OCI-LY7 (cell line): ENCODE measurements around the gene TTC19. TPM values are rescaled to one million over a fixed set of nuclear protein-coding genes. Genes with fewer than 3 reads are reported as not detected.

Source experiments
- BruUV-seq: library from RNA; stranded (reverse); fragments of 400-500 nt; replicated peaks from 2 replicates; lab custom pipeline; 2021; lab: Mats Ljungman, UMichigan
- CTCF ChIA-PET: fragments of 300-600 bp; sonication (Branson Sonifier 250); formaldehyde crosslinking; loops from one replicate; lab custom pipeline; 2022; ENCODE audit warnings: antibody characterized with exemption; ENCODE audit not compliant: unreplicated experiment; lab: Charles Lee
- POLR2A ChIA-PET: fragments of 300-600 bp; sonication (Branson Sonifier 250); formaldehyde crosslinking; loops from one replicate; lab custom pipeline; 2022; ENCODE audit warnings: antibody characterized with exemption; lab: Charles Lee
- DNase-seq: peaks from one replicate; pipeline ENCODE4 v3.0.0-alpha.2; 2015; ENCODE audit warnings: low spot score
- H2AFZ ChIP-seq: fragments of 200-600 bp; sonication (generic), shearing (Covaris generic); 2 replicates; pipeline ENCODE4 v1.6.1; 2014; ENCODE audit warnings: mild to moderate bottlenecking, antibody characterized with exemption, low read length, moderate library complexity
- H3K27ac ChIP-seq: fragments of 200-600 bp; sonication (generic); 2 replicates; pipeline ENCODE4 v1.5.1; 2014; ENCODE audit warnings: mixed run types, low read depth, mild to moderate bottlenecking, moderate library complexity, low read length, inconsistent platforms; ENCODE audit not compliant: poor library complexity, severe bottlenecking
- H3K36me3 ChIP-seq: fragments of 200-600 bp; sonication (generic); 2 replicates; pipeline ENCODE4 v1.6.1; 2014; ENCODE audit warnings: mild to moderate bottlenecking, antibody characterized with exemption, low read length, moderate library complexity, mixed read lengths; ENCODE audit not compliant: insufficient read depth
- H3K4me1 ChIP-seq: fragments of 200-600 bp; sonication (generic); 2 replicates; pipeline ENCODE4 v1.5.1; 2014; ENCODE audit warnings: mild to moderate bottlenecking, low read length; ENCODE audit not compliant: insufficient read depth, poor library complexity, severe bottlenecking
- H3K4me2 ChIP-seq: fragments of 200-600 bp; sonication (generic); 2 replicates; pipeline ENCODE4 v1.6.1; 2014; ENCODE audit warnings: mild to moderate bottlenecking, low read length
- H3K4me3 ChIP-seq: fragments of 200-600 bp; sonication (generic); 2 replicates; pipeline ENCODE4 v1.5.1; 2014; ENCODE audit warnings: mild to moderate bottlenecking, low read depth, low read length; ENCODE audit not compliant: poor library complexity, severe bottlenecking
- H3K79me2 ChIP-seq: fragments of 200-600 bp; sonication (generic); 2 replicates; pipeline ENCODE4 v1.6.1; 2016; ENCODE audit warnings: low read depth, mild to moderate bottlenecking, low read length, moderate library complexity, mixed read lengths; ENCODE audit not compliant: insufficient read depth
- H3K9me2 ChIP-seq: fragments of 200-600 bp; sonication (generic); 2 replicates; pipeline ENCODE4 v1.6.1; 2016; ENCODE audit warnings: mild to moderate bottlenecking, low read length, mixed read lengths; ENCODE audit not compliant: insufficient read depth
- H3K9me3 ChIP-seq: fragments of 200-600 bp; sonication (generic); 2 replicates; pipeline ENCODE4 v1.6.1; 2014; ENCODE audit warnings: mild to moderate bottlenecking, mixed run types, low read length, mixed read lengths
- H4K20me1 ChIP-seq: fragments of 200-600 bp; sonication (generic); 2 replicates; pipeline ENCODE4 v1.6.1; 2014; ENCODE audit warnings: mild to moderate bottlenecking, antibody characterized with exemption, low read length, moderate library complexity, mixed read lengths; ENCODE audit not compliant: insufficient read depth
- EZH2phosphoT487 ChIP-seq: fragments of 200-600 bp; sonication (generic); IDR thresholded peaks from 2 replicates; pipeline ENCODE4 v1.6.1; 2018; ENCODE audit warnings: low read depth, borderline replicate concordance, mild to moderate bottlenecking, mixed run types, antibody characterized with exemption, low read length, moderate library complexity, mixed read lengths
- intact Hi-C: fragments of 100-400 bp; cut with micrococcal nuclease; formaldehyde crosslinking; loops from one replicate; pipeline ENCODE4 v1.10.0; 2022; ENCODE audit not compliant: unreplicated experiment
- total RNA-seq, 2 experiments: library from RNA; depleted of rRNA in 1 of 2; stranded (reverse); fragments of >200 nt in 1 of 2; shearing (Covaris generic) in 1 of 2; gene quantifications; 2 replicates each; pipeline ENCODE4 v1.2.3, GENCODE V29; 2014 to 2022
- TF ChIP-seq, protein P1 (sequence below): fragments of 200-600 bp; sonication (generic); conservative IDR thresholded peaks from 2 replicates; pipeline ENCODE4 v1.5.1; 2014; ENCODE audit warnings: mild to moderate bottlenecking, antibody characterized with exemption, low read length, moderate library complexity, mixed read lengths

The TTC19 gene
- total RNA-seq, 2 experiments from 2014 or later: 42.0 to 43.7 TPM

DNA sequence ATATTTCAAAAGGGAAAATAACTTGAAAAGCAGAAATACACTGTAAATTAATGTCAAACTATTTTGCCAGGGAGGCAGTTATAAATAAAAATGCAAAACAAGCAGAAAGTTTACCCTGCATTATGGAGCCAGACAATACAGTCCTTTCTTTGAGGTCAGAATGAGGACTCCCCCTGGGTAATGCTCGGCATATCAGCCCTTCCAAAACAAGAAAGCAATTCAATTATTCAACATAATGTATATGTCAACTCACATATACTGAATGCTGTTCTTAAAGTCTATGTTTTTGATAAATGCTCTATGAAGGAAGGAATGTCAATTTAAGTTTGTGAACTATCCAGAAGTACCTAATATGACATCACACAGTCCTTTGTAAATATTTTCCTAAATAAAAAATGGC is 72.4 kb downstream of the TTC19 start:
- Histone ChIP-seq H3K9me3 (no peaks in the 10 kb centered on the region), H3K4me1 (no peaks in the 10 kb centered on the region), H3K9me2 (no peaks in the 10 kb centered on the region), H3K4me2 (no peak overlapping the region), H3K4me3 (no peak overlapping the region), H2AFZ (no peak overlapping the region), H3K27ac (no peak overlapping the region), H3K79me2 (no peaks in the 10 kb centered on the region), H4K20me1 (no peaks in the 10 kb centered on the region), H3K36me3 (peaks cover 88% of the 10 kb centered on the region)
- DNase-seq: no peak
- BruUV-seq: no TSS peak
- TF ChIP-seq, protein P1, sequence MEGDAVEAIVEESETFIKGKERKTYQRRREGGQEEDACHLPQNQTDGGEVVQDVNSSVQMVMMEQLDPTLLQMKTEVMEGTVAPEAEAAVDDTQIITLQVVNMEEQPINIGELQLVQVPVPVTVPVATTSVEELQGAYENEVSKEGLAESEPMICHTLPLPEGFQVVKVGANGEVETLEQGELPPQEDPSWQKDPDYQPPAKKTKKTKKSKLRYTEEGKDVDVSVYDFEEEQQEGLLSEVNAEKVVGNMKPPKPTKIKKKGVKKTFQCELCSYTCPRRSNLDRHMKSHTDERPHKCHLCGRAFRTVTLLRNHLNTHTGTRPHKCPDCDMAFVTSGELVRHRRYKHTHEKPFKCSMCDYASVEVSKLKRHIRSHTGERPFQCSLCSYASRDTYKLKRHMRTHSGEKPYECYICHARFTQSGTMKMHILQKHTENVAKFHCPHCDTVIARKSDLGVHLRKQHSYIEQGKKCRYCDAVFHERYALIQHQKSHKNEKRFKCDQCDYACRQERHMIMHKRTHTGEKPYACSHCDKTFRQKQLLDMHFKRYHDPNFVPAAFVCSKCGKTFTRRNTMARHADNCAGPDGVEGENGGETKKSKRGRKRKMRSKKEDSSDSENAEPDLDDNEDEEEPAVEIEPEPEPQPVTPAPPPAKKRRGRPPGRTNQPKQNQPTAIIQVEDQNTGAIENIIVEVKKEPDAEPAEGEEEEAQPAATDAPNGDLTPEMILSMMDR: no peak
- TF ChIP-seq EZH2phosphoT487: no peak
- ChIA-PET POLR2A (interaction anchor here (0.8 to 1.1 kb wide), 2 partner anchors 9 to 497 kb away, joined by 3 read pairs; partner anchors contain the start of gene ZNF287), CTCF (no interaction called here)
- intact Hi-C loops: no loop called here

- Histone ChIP-seq H3K4me3 (no peak overlapping the region), H3K36me3 (peaks cover 81% of the 10 kb centered on the region), H3K27ac (no peak overlapping the region), H4K20me1 (no peaks in the 10 kb centered on the region), H3K9me3 (no peaks in the 10 kb centered on the region), H3K9me2 (no peaks in the 10 kb centered on the region), H3K4me1 (no peaks in the 10 kb centered on the region), H3K79me2 (no peaks in the 10 kb centered on the region), H2AFZ (no peak overlapping the region), H3K4me2 (no peak overlapping the region)
- intact Hi-C loops: no loop called here
- POLR2A ChIA-PET: no interaction called here
- no peak for DNase-seq
- no TSS peak for BruUV-seq
- TF ChIP-seq, protein P1: no peak
- TF ChIP-seq EZH2phosphoT487: no peak
- CTCF ChIA-PET: no interaction called here
These were observed 74.2 kb downstream of the TTC19 start for GRCh38 chr17:16073845-16074244.

DNA sequence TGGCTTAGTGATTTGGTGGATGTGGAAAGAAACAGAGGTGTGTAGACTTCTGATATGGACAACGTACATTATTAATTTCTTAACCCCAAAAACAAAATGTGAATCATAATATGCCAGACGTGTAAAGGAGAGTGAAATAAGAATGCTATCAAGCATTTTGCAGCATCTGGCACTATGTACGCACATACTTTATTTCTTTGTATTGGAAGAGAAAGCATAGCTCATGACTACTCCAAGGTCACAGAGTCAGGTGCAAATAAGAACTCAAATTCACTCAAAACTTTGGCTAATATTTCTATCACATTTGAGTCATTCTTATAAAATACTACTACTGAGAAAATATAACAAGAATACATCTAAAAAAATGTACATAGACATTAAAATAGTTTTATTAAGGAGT is 74.8 kb downstream of the TTC19 start:
- no peaks in the 10 kb centered on the region for H3K4me1 ChIP-seq
- H3K4me3 ChIP-seq: no peak overlapping the region
- H3K9me3 ChIP-seq: no peaks in the 10 kb centered on the region
- ChIA-PET POLR2A (interaction anchor here (1.2 kb wide), 1 partner anchor 14 kb away, joined by 3 read pairs; no protein-coding TSS in a partner anchor), CTCF (no interaction called here)
- no peaks in the 10 kb centered on the region for H3K9me2 ChIP-seq
- intact Hi-C loops: no loop called here
- no peak overlapping the region for H3K27ac ChIP-seq
- no peaks in the 10 kb centered on the region for H3K79me2 ChIP-seq
- no TSS peak for BruUV-seq
- H2AFZ ChIP-seq: no peak overlapping the region
- no peak overlapping the region for H3K4me2 ChIP-seq
- no peaks in the 10 kb centered on the region for H4K20me1 ChIP-seq
- no peak for DNase-seq
- TF ChIP-seq, protein P1: no peak
- TF ChIP-seq EZH2phosphoT487: no peak
- peaks cover 81% of the 10 kb centered on the region for H3K36me3 ChIP-seq
